HEK293 (cell line): ENCODE data around the gene EN2.

Experiments used
- BCL11A ChIP-seq: fragments of 450-650 bp; formaldehyde crosslinking; IDR thresholded peaks from 2 replicates; pipeline ENCODE4 v1.5.1; 2016; ENCODE audit warnings: low read depth, missing biosample characterization, missing genetic modification characterization
- GFI1B ChIP-seq: fragments of 450-650 bp; formaldehyde crosslinking; IDR thresholded peaks from 2 replicates; pipeline ENCODE4 v1.5.1; 2016; ENCODE audit warnings: missing biosample characterization, missing genetic modification characterization
- GLIS2 ChIP-seq: fragments of 450-650 bp; formaldehyde crosslinking; IDR thresholded peaks from 2 replicates; pipeline ENCODE4 v1.5.1; 2016; ENCODE audit warnings: missing biosample characterization, missing genetic modification characterization
- KLF16 ChIP-seq: fragments of 450-650 bp; formaldehyde crosslinking; IDR thresholded peaks from 2 replicates; pipeline ENCODE4 v1.5.1; 2017; ENCODE audit warnings: missing biosample characterization, missing genetic modification characterization
- PATZ1 ChIP-seq: fragments of 450-650 bp; formaldehyde crosslinking; IDR thresholded peaks from 2 replicates; pipeline ENCODE4 v1.5.1; 2016; ENCODE audit warnings: missing biosample characterization, missing genetic modification characterization
- PRDM4 ChIP-seq: fragments of 450-650 bp; formaldehyde crosslinking; IDR thresholded peaks from 2 replicates; pipeline ENCODE4 v1.5.1; 2017; ENCODE audit warnings: missing biosample characterization, missing genetic modification characterization
- REPIN1 ChIP-seq: fragments of 450-650 bp; formaldehyde crosslinking; IDR thresholded peaks from 2 replicates; pipeline ENCODE4 v1.5.1; 2017; ENCODE audit warnings: missing biosample characterization, missing genetic modification characterization, low read depth
- SCRT1 ChIP-seq: fragments of 450-650 bp; formaldehyde crosslinking; IDR thresholded peaks from 2 replicates; pipeline ENCODE4 v1.5.1; 2016; ENCODE audit warnings: missing biosample characterization, missing genetic modification characterization, borderline replicate concordance
- YY2 ChIP-seq: fragments of 450-650 bp; formaldehyde crosslinking; IDR thresholded peaks from 2 replicates; pipeline ENCODE4 v1.5.1; 2016; ENCODE audit warnings: missing biosample characterization, missing genetic modification characterization
- ZBTB7A ChIP-seq: fragments of 450-650 bp; formaldehyde crosslinking; IDR thresholded peaks from 2 replicates; pipeline ENCODE4 v1.5.1; 2016; ENCODE audit warnings: low read depth, missing biosample characterization, missing genetic modification characterization
- ZBTB8A ChIP-seq: fragments of 450-650 bp; formaldehyde crosslinking; IDR thresholded peaks from 2 replicates; pipeline ENCODE4 v1.5.1; 2016; ENCODE audit warnings: missing biosample characterization, missing genetic modification characterization
- ZFP3 ChIP-seq: fragments of 450-650 bp; formaldehyde crosslinking; IDR thresholded peaks from 2 replicates; pipeline ENCODE4 v1.5.1; 2016; ENCODE audit warnings: low read depth, missing biosample characterization, missing genetic modification characterization
- ZFP41 ChIP-seq: fragments of 450-650 bp; formaldehyde crosslinking; IDR thresholded peaks from 2 replicates; pipeline ENCODE4 v1.5.1; 2016; ENCODE audit warnings: missing biosample characterization, missing genetic modification characterization, borderline replicate concordance
- ZNF133 ChIP-seq: fragments of 450-650 bp; formaldehyde crosslinking; IDR thresholded peaks from 2 replicates; pipeline ENCODE4 v1.5.1; 2016; ENCODE audit warnings: missing biosample characterization, missing genetic modification characterization
- ZNF175 ChIP-seq: fragments of 450-650 bp; formaldehyde crosslinking; IDR thresholded peaks from 2 replicates; pipeline ENCODE4 v1.5.1; 2016; ENCODE audit warnings: missing biosample characterization, missing genetic modification characterization
- ZNF202 ChIP-seq: fragments of 450-650 bp; formaldehyde crosslinking; IDR thresholded peaks from 2 replicates; pipeline ENCODE4 v1.5.1; 2016; ENCODE audit warnings: missing biosample characterization, missing genetic modification characterization, borderline replicate concordance
- ZNF223 ChIP-seq: fragments of 450-650 bp; formaldehyde crosslinking; IDR thresholded peaks from 2 replicates; pipeline ENCODE4 v1.5.1; 2016; ENCODE audit warnings: missing biosample characterization, missing genetic modification characterization
- ZNF274 ChIP-seq, 2 experiments: fragments of 200-500 bp in 1 of 2; fragments of 450-650 bp in 1 of 2; sonication (Bioruptor generic) in 1 of 2; formaldehyde crosslinking in 1 of 2; IDR thresholded peaks; 2 replicates each; pipeline versions ENCODE4 v1.5.1 to v1.6.1; 2014 to 2016; ENCODE audit warnings: borderline replicate concordance in 1 of 2, inconsistent platforms in 1 of 2, low read length in 1 of 2, missing biosample characterization in 1 of 2, missing genetic modification characterization in 1 of 2
- ZNF324 ChIP-seq: fragments of 450-650 bp; formaldehyde crosslinking; IDR thresholded peaks from 2 replicates; pipeline ENCODE4 v1.5.1; 2016; ENCODE audit warnings: missing biosample characterization, missing genetic modification characterization
- ZNF354C ChIP-seq: fragments of 450-650 bp; formaldehyde crosslinking; IDR thresholded peaks from 2 replicates; pipeline ENCODE4 v1.5.1; 2016; ENCODE audit warnings: missing biosample characterization, missing genetic modification characterization, low read depth, borderline replicate concordance
- ZNF362 ChIP-seq: fragments of 450-650 bp; formaldehyde crosslinking; IDR thresholded peaks from 2 replicates; pipeline ENCODE4 v1.5.1; 2016; ENCODE audit warnings: missing biosample characterization, missing genetic modification characterization
- ZNF366 ChIP-seq: fragments of 450-650 bp; formaldehyde crosslinking; conservative IDR thresholded peaks from 2 replicates; pipeline ENCODE4 v1.5.1; 2016; ENCODE audit warnings: missing biosample characterization, missing genetic modification characterization
- ZNF398 ChIP-seq: fragments of 450-650 bp; formaldehyde crosslinking; IDR thresholded peaks from 2 replicates; pipeline ENCODE4 v1.5.1; 2017; ENCODE audit warnings: missing biosample characterization, missing genetic modification characterization
- ZNF404 ChIP-seq: fragments of 450-650 bp; formaldehyde crosslinking; IDR thresholded peaks from 2 replicates; pipeline ENCODE4 v1.5.1; 2017; ENCODE audit warnings: missing biosample characterization, missing genetic modification characterization
- ZNF518A ChIP-seq: fragments of 450-650 bp; formaldehyde crosslinking; conservative IDR thresholded peaks from 2 replicates; pipeline ENCODE4 v1.5.1; 2016; ENCODE audit warnings: low read depth, missing biosample characterization, missing genetic modification characterization
- ZNF596 ChIP-seq: fragments of 450-650 bp; IDR thresholded peaks from 2 replicates; pipeline ENCODE4 v1.5.0; 2018; ENCODE audit warnings: missing biosample characterization, mild to moderate bottlenecking, missing genetic modification characterization, moderate library complexity
- ZNF624 ChIP-seq: fragments of 450-650 bp; formaldehyde crosslinking; IDR thresholded peaks from 2 replicates; pipeline ENCODE4 v1.5.1; 2017; ENCODE audit warnings: missing biosample characterization, missing genetic modification characterization
- ZNF677 ChIP-seq: fragments of 450-650 bp; IDR thresholded peaks from 2 replicates; pipeline ENCODE4 v1.5.0; 2018; ENCODE audit warnings: missing biosample characterization, mild to moderate bottlenecking, missing genetic modification characterization, moderate library complexity

EN2 gene

GRCh38 chr7:155509359-155509724 is 51.4 kb downstream of the EN2 start (continued):
- TF ChIP-seq ZNF324 = no peak
- TF ChIP-seq REPIN1 (tag by site-specific recombination) = no peak
- TF ChIP-seq ZNF175 (tag by site-specific recombination) = no peak
- TF ChIP-seq PATZ1 (tag by site-specific recombination) = peak; percentile 88
- TF ChIP-seq ZNF404 (tag by site-specific recombination) = no peak
- TF ChIP-seq ZNF518A (tag by site-specific recombination) = no peak
- TF ChIP-seq ZNF677 (tag by site-specific recombination) = no peak
- TF ChIP-seq YY2 (tag by site-specific recombination) = 0 out of 2 replicates have a peak, but pooled peaks have one; percentile 41
- no peak for TF ChIP-seq ZBTB7A (tag by site-specific recombination)
- no peak for TF ChIP-seq ZBTB8A (tag by site-specific recombination)
- no peak for TF ChIP-seq SCRT1
- TF ChIP-seq ZNF223 = no peak
- no peak for TF ChIP-seq ZFP41 (tag by site-specific recombination)
- TF ChIP-seq ZNF133 (tag by site-specific recombination) = no peak
- TF ChIP-seq ZFP3 (tag by site-specific recombination) = no peak
- TF ChIP-seq ZNF624 (tag by site-specific recombination) = no peak
- TF ChIP-seq ZNF202 (tag by site-specific recombination) = peak; percentile 97
- peak; percentile 99 for TF ChIP-seq ZNF398 (tag by site-specific recombination)
- no peak for TF ChIP-seq ZNF362 (tag by site-specific recombination)
- TF ChIP-seq GLIS2 (tag by site-specific recombination) = no peak
- no peak for TF ChIP-seq BCL11A (tag by site-specific recombination)
- TF ChIP-seq KLF16 (tag by site-specific recombination) = peak; percentile 38; the same call in 1 of the 2 replicates
- TF ChIP-seq ZNF366 (tag by site-specific recombination) = peak; percentile 83
- no peak for TF ChIP-seq PRDM4 (tag by site-specific recombination)
- peak; percentile 95 for TF ChIP-seq ZNF596 (tag by site-specific recombination)
- TF ChIP-seq ZNF274 (IDR thresholded peaks at IDR 0.05; ENCODE audit: low read length) = no peak
- TF ChIP-seq ZNF274 (tag by site-specific recombination; IDR thresholded peaks at IDR 0.05; ENCODE audit: borderline replicate concordance) = no peak
- TF ChIP-seq GFI1B (tag by site-specific recombination) = no peak
- TF ChIP-seq ZNF354C (tag by site-specific recombination) = no peak
